Activated CD8-positive, alpha-beta memory T cell treated with anti-CD3 and anti-CD28 coated beads, Interleukin-2, amount 10 ng/mL, durations not matched to agents 7 days and 5 days (primary cell): Measurements from ENCODE around the gene HLA-DQB1. TPM values are rescaled to one million over a fixed set of nuclear protein-coding genes. Genes with fewer than 3 reads are reported as not detected.
"Not testable (repeated sequence)": the region's sequence is repeated elsewhere in the genome, so short reads cannot be mapped to it uniquely, and the experiment has no call there.

Experiments used
- ATAC-seq: fragments of 150-1000 bp; cut with Tn5 transposase; one replicate; pipeline ENCODE4 v1.10.0; 2021; ENCODE audit warnings: moderate library complexity
- CTCF ChIA-PET: fragments of 350-600 bp; sonication (Branson Sonifier 250); formaldehyde crosslinking; loops from one replicate; lab custom pipeline; 2021; ENCODE audit warnings: antibody characterized with exemption; lab: Charles Lee
- DNase-seq: peaks from one replicate; pipeline ENCODE4 v3.0.0-alpha.2; 2020
- H3K27ac Mint-ChIP-seq: one replicate; pipeline ENCODE4 v1.8.0; 2021; ENCODE audit warnings: mild to moderate bottlenecking, mixed read lengths
- H3K27me3 Mint-ChIP-seq: one replicate; pipeline ENCODE4 v1.8.0; 2021; ENCODE audit warnings: mixed read lengths
- H3K36me3 Mint-ChIP-seq: one replicate; pipeline ENCODE4 v1.8.0; 2021; ENCODE audit warnings: mild to moderate bottlenecking, mixed read lengths
- H3K4me1 Mint-ChIP-seq: one replicate; pipeline ENCODE4 v1.8.0; 2021; ENCODE audit warnings: mixed read lengths
- H3K4me3 Mint-ChIP-seq: one replicate; pipeline ENCODE4 v1.8.0; 2021; ENCODE audit warnings: mild to moderate bottlenecking, moderate library complexity, mixed read lengths
- H3K9me3 Mint-ChIP-seq: one replicate; pipeline ENCODE4 v1.8.0; 2022; ENCODE audit warnings: low read depth, mixed read lengths
- total RNA-seq, 2 experiments: library from RNA; stranded (reverse); gene quantifications; one replicate each; pipeline ENCODE4 v1.2.3, GENCODE V29; 2021

Gene HLA-DQB1
- total RNA-seq, 2 experiments from 2014 or later: 72.9 to 89.8 TPM

DNA sequence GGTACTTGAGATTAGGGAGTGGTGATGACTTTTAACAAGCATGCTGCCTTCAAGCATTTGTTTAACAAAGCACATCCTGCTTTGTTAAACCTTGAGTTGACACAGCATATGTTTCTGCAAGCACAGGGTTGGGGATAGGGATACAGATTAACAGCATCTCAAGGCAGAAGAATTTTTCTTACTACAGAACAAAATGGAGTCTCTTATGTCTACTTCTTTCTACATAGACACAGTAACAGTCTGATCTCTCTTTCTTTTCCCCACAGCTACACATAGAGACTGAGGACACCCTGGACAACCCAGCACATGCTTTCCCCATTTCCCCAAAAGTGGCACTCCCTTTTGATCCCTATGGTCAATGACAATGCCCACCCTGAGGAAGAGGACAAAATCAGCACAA, 8.6 kb downstream of the HLA-DQB1 start:
- H3K36me3 Mint-ChIP-seq: peaks cover 51% of the 10 kb centered on the region
- H3K27ac Mint-ChIP-seq, DNase-seq, CTCF ChIA-PET, ATAC-seq, H3K4me3 Mint-ChIP-seq, H3K27me3 Mint-ChIP-seq, H3K9me3 Mint-ChIP-seq: not testable (repeated sequence)
- H3K4me1 Mint-ChIP-seq: peaks cover 20% of the 10 kb centered on the region

DNA sequence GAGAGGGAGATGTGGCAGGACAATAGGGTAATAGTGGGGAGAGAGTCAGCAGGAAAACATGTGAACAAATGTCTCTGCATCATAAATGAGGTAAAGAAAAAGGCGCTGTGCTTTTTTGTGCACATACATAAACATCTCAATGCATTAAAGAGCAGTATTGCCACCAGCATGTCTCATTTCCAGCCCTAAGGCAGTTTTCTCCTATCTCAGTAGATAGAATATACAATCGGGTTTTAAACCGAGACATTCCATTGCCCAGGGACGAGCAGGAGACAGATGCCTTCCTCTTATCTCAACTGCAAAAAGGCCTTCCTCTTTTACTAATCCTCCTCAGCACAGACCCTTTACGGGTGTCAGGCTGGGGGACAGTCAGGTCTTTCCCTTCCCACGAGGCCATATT, 9.1 kb downstream of the HLA-DQB1 start:
- H3K4me3 Mint-ChIP-seq, H3K9me3 Mint-ChIP-seq, H3K27ac Mint-ChIP-seq, DNase-seq, CTCF ChIA-PET, ATAC-seq, H3K27me3 Mint-ChIP-seq: not testable (repeated sequence)
- H3K36me3 Mint-ChIP-seq: peaks cover 46% of the 10 kb centered on the region
- peaks cover 20% of the 10 kb centered on the region for H3K4me1 Mint-ChIP-seq

DNA sequence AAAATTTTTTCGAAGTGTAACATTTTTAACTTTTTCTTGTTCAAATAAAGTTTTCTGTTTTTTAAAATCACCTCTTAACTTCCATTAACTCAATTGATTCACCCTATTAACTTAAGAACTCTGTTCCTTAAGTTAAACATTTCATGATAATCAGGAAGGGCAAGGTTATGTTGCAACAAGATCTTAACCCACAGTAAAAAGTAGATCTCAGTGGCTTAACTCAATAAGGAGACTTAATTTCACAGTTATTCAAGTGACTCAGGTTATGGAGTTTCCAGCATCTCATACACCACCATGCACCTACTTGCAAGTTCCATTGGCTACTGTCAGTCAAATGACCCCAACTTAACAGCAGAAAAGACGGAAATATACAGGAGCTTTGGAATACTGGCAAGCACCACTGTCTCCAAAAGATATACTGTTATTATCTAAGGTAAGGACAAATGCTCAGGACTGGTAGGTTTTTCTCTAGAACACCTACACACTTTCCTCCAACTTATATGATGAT, 11.2 kb downstream of the HLA-DQB1 start:
- ATAC-seq (no peak), DNase-seq (no peak)
- Mint-ChIP-seq H3K9me3 (no peaks in the 10 kb centered on the region), H3K4me3 (no peak overlapping the region), H3K27me3 (no peaks in the 10 kb centered on the region), H3K4me1 (peaks cover 12% of the 10 kb centered on the region), H3K27ac (no peak overlapping the region), H3K36me3 (peaks cover 35% of the 10 kb centered on the region)
- CTCF ChIA-PET: no interaction called here

DNA sequence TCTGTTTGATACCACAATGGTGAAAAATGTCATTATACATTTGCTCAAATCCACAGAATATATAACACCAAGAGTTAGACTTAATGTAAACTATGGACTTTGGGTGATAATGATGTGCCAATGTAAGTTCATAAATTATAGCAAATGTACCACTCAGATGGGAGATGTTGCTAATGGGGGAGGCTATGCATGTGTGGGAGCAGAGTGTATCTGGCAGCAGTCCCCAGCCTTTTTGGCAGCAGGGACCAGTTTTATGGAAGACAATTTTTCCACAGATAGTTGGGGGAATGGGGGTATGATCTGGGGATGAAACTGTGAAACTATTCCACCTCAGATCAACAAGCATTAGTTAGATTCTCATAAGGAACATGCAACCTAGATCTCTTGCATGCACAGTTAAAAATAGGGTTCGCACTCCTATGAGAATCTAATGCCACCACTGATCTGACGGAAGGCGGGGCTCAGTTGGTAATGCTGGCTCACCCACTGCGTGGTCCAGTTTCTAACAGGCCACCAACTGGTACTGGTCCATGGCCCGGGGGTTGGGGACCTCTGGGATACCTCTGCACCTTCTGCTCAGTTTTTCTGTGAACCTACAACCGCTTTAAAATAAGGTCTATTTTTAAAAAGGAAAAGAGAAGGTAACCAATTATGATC, 21.3 kb downstream of the HLA-DQB1 start:
- no peak overlapping the region for H3K27ac Mint-ChIP-seq
- peaks cover 9% of the 10 kb centered on the region for H3K27me3 Mint-ChIP-seq
- H3K4me1 Mint-ChIP-seq: peaks cover 28% of the 10 kb centered on the region
- H3K4me3 Mint-ChIP-seq: no peak overlapping the region
- peaks cover 46% of the 10 kb centered on the region for H3K36me3 Mint-ChIP-seq
- DNase-seq (no peak), ATAC-seq (no peak)
- CTCF ChIA-PET: no interaction called here
- no peaks in the 10 kb centered on the region for H3K9me3 Mint-ChIP-seq

- peaks cover 49% of the 10 kb centered on the region for H3K36me3 Mint-ChIP-seq
- DNase-seq (no peak), ATAC-seq (no peak)
- H3K27ac Mint-ChIP-seq: no peak overlapping the region
- CTCF ChIA-PET: no interaction called here
- peaks cover 38% of the 10 kb centered on the region for H3K4me1 Mint-ChIP-seq
- no peaks in the 10 kb centered on the region for H3K9me3 Mint-ChIP-seq
- H3K27me3 Mint-ChIP-seq: peaks cover 9% of the 10 kb centered on the region
- no peak overlapping the region for H3K4me3 Mint-ChIP-seq
These were observed 22.6 kb downstream of the HLA-DQB1 start for GRCh38 chr6:32643904-32644303.

GRCh38 chr6:32642720-32643106, 23.7 kb downstream of the HLA-DQB1 start:
- ATAC-seq: no peak
- Mint-ChIP-seq H3K27me3 (peaks cover 4% of the 10 kb centered on the region), H3K27ac (no peak overlapping the region), H3K9me3 (no peaks in the 10 kb centered on the region), H3K4me1 (peaks cover 43% of the 10 kb centered on the region), H3K36me3 (peaks cover 49% of the 10 kb centered on the region), H3K4me3 (no peak overlapping the region)
- CTCF ChIA-PET: no interaction called here
- no peak for DNase-seq

DNA sequence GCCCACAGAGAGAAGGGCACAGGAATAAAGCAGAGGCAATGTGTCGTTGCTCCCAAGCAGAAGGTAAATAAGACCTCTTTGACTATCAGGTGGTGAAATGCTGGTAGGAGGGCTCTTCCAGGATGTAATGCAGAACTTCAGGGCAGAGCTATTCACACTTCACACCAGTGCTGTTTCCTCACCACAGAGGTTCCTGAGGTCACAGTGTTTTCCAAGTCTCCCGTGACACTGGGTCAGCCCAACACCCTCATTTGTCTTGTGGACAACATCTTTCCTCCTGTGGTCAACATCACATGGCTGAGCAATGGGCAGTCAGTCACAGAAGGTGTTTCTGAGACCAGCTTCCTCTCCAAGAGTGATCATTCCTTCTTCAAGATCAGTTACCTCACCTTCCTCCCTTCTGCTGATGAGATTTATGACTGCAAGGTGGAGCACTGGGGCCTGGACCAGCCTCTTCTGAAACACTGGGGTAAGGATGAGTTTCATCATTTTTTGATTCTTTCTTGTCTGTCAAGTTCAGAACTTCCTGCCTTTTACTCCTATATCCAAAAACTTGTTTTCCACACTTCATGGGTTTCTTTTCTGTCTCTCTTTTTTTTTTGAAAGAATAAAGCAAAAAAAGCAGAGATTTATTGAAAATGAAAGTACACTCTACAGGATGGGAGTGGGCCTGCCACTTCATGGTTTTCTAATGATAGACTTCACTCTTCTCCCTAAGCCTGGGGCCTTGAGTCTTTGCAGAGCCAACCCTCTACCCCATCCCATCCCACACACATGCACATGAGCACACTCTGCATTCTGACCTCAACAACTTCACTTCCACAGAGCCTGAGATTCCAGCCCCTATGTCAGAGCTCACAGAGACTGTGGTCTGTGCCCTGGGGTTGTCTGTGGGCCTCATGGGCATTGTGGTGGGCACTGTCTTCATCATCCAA, 24.4 kb downstream of the HLA-DQB1 start:
- Mint-ChIP-seq H3K4me1 (peaks cover 48% of the 10 kb centered on the region), H3K27ac (peak overlapping the region; percentile 72), H3K36me3 (peaks cover 46% of the 10 kb centered on the region)
- DNase-seq, H3K4me3 Mint-ChIP-seq, H3K27me3 Mint-ChIP-seq, H3K9me3 Mint-ChIP-seq: not testable (repeated sequence)
- CTCF ChIA-PET: interaction anchor here (1.3 kb wide), 1 partner anchor 18 kb away, joined by 4 read pairs; no protein-coding TSS in a partner anchor
- ATAC-seq: peak; percentile 25

DNA sequence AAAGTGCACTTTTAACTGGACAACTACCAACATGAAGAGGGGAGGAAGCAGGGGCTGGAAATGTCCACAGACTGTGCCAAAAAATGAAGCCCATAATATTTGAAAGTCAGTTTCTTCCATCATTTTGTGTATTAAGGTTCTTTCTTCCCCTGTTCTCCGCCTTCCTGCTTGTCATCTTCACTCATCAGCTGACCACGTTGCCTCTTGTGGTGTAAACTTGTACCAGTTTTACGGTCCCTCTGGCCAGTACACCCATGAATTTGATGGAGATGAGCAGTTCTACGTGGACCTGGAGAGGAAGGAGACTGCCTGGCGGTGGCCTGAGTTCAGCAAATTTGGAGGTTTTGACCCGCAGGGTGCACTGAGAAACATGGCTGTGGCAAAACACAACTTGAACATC, 25.3 kb downstream of the HLA-DQB1 start:
- CTCF ChIA-PET: interaction anchor here (1.3 kb wide), 1 partner anchor 19 kb away, joined by 4 read pairs; no protein-coding TSS in a partner anchor
- ATAC-seq: no peak
- no peak for DNase-seq
- no peak overlapping the region for H3K4me3 Mint-ChIP-seq
- H3K4me1 Mint-ChIP-seq: peaks cover 56% of the 10 kb centered on the region
- no peak overlapping the region for H3K27ac Mint-ChIP-seq
- H3K9me3 Mint-ChIP-seq: no peaks in the 10 kb centered on the region
- H3K27me3 Mint-ChIP-seq: peaks cover 2% of the 10 kb centered on the region
- peaks cover 44% of the 10 kb centered on the region for H3K36me3 Mint-ChIP-seq

- no peak overlapping the region for H3K27ac Mint-ChIP-seq
- DNase-seq (no peak), ATAC-seq (no peak)
- CTCF ChIA-PET: no interaction called here
- peaks cover 57% of the 10 kb centered on the region for H3K4me1 Mint-ChIP-seq
- no peaks in the 10 kb centered on the region for H3K9me3 Mint-ChIP-seq
- H3K4me3 Mint-ChIP-seq: peak overlapping the region; percentile 15
- H3K36me3 Mint-ChIP-seq: peaks cover 38% of the 10 kb centered on the region
- H3K27me3 Mint-ChIP-seq: peaks cover 8% of the 10 kb centered on the region
These were observed 26.7 kb downstream of the HLA-DQB1 start for GRCh38 chr6:32639440-32640394.

- Mint-ChIP-seq H3K36me3 (peaks cover 36% of the 10 kb centered on the region), H3K27me3 (peaks cover 12% of the 10 kb centered on the region), H3K27ac (peak overlapping the region; percentile 60), H3K9me3 (no peaks in the 10 kb centered on the region), H3K4me3 (peak overlapping the region; percentile 70), H3K4me1 (peaks cover 66% of the 10 kb centered on the region)
- no peak for DNase-seq
- ATAC-seq: no peak
- CTCF ChIA-PET: interaction anchor here (1.6 kb wide), 1 partner anchor 16 kb away, joined by 6 read pairs; no protein-coding TSS in a partner anchor
These were observed 27.8 kb downstream of the HLA-DQB1 start for GRCh38 chr6:32638532-32639219.

GRCh38 chr6:32637883-32638282, 28.6 kb downstream of the HLA-DQB1 start:
- DNase-seq: no peak
- peak overlapping the region; percentile 78 for H3K27ac Mint-ChIP-seq
- H3K4me1 Mint-ChIP-seq: peaks cover 64% of the 10 kb centered on the region
- peak overlapping the region; percentile 80 for H3K4me3 Mint-ChIP-seq
- peaks cover 12% of the 10 kb centered on the region for H3K27me3 Mint-ChIP-seq
- H3K36me3 Mint-ChIP-seq: peaks cover 31% of the 10 kb centered on the region
- no peaks in the 10 kb centered on the region for H3K9me3 Mint-ChIP-seq
- no peak for ATAC-seq
- CTCF ChIA-PET: interaction anchor here (1.6 kb wide), 1 partner anchor 15 kb away, joined by 6 read pairs; no protein-coding TSS in a partner anchor

GRCh38 chr6:32637219-32637880, 29.1 kb downstream of the HLA-DQB1 start, which contains the start of gene HLA-DQA1:
HLA-DQA1 (plus strand) TSS chr6:32637406; CDS start chr6:32637459, 53 bp downstream.
- Mint-ChIP-seq H3K9me3 (no peaks in the 10 kb centered on the region), H3K4me3 (peak within 1 kb of the TSS; percentile 80), H3K27ac (peak within 1 kb of the TSS; percentile 81), H3K4me1 (peaks cover 59% of the 10 kb centered on the region), H3K27me3 (peaks cover 12% of the 10 kb centered on the region), H3K36me3 (peaks cover 26% of the 10 kb centered on the region)
- ATAC-seq (peak; percentile 91), DNase-seq (peak; percentile 56)
- CTCF ChIA-PET: interaction anchor here (1.6 kb wide), 1 partner anchor 15 kb away, joined by 6 read pairs; no protein-coding TSS in a partner anchor
